Natural killer cell (primary cell): ENCODE measurements around the gene ANTXRL. TPM values are rescaled to one million over a fixed set of nuclear protein-coding genes. Genes with fewer than 3 reads are reported as not detected.
"Not testable (repeated sequence)": the region's sequence is repeated elsewhere in the genome, so short reads cannot be mapped to it uniquely, and the experiment has no call there.

Experiments
- ATAC-seq, 3 donors: fragments of 150-1000 bp in 2 of 3; fragments of 200-7000 bp in 1 of 3; cut with Tn5 transposase; 1 replicate in 1 of 3; 2 replicates in 2 of 3; pipeline ENCODE4 v1.10.0; 2021; ENCODE audit warnings: mild to moderate bottlenecking in 2 of 3, moderate library complexity in 2 of 3
- DNase-seq, 2 donors: peaks; one replicate each; pipeline versions ENCODE4 v3.0.0 to v3.0.0-alpha.2; 2013 to 2021; ENCODE audit warnings: mixed read lengths in 1 of 2
- H3K27ac ChIP-seq: one replicate; pipeline ENCODE4 v1.5.1; 2013; ENCODE audit warnings: mild to moderate bottlenecking, low read length
- H3K27me3 ChIP-seq: one replicate; pipeline ENCODE4 v1.6.1; 2013; ENCODE audit warnings: low read length; ENCODE audit not compliant: control insufficient read depth, insufficient read depth
- H3K36me3 ChIP-seq: one replicate; pipeline ENCODE4 v1.6.1; 2013; ENCODE audit warnings: low read length; ENCODE audit not compliant: control insufficient read depth, insufficient read depth
- H3K4me1 ChIP-seq: one replicate; pipeline ENCODE4 v1.6.1; 2013; ENCODE audit warnings: low read length; ENCODE audit not compliant: control insufficient read depth, insufficient read depth
- H3K4me3 ChIP-seq: one replicate; pipeline ENCODE4 v1.5.1; 2013; ENCODE audit warnings: low read length
- H3K9me3 ChIP-seq: one replicate; pipeline ENCODE4 v1.6.1; 2013; ENCODE audit warnings: low read length; ENCODE audit not compliant: control insufficient read depth, insufficient read depth
- H3K27ac Mint-ChIP-seq, 2 donors: one replicate each; pipeline ENCODE4 v1.8.0; 2022; ENCODE audit warnings: mild to moderate bottlenecking in 2 of 2, mixed read lengths in 2 of 2, moderate library complexity in 1 of 2
- H3K27me3 Mint-ChIP-seq, 2 donors: one replicate each; pipeline ENCODE4 v1.8.0; 2022; ENCODE audit warnings: low read depth in 2 of 2, mixed read lengths in 2 of 2
- H3K36me3 Mint-ChIP-seq: one replicate; pipeline ENCODE4 v1.8.0; 2022; ENCODE audit warnings: mixed read lengths
- H3K4me1 Mint-ChIP-seq, 2 donors: one replicate each; pipeline ENCODE4 v1.8.0; 2022; ENCODE audit warnings: mixed read lengths in 2 of 2
- H3K4me3 Mint-ChIP-seq: one replicate; pipeline ENCODE4 v1.8.0; 2022; ENCODE audit warnings: mild to moderate bottlenecking, moderate library complexity, mixed read lengths
- H3K9me3 Mint-ChIP-seq, 2 donors: one replicate each; pipeline ENCODE4 v1.8.0; 2022; ENCODE audit warnings: mixed read lengths in 2 of 2
- WGBS: methylation state at CpG from one replicate; pipeline ENCODE4 v1.1.7; 2013; ENCODE audit warnings: missing lambda C conversion rate; ENCODE audit not compliant: insufficient coverage; 5-methylcytosine and 5-hydroxymethylcytosine counted together
- intact Hi-C: fragments of 100-400 bp; cut with micrococcal nuclease; formaldehyde crosslinking; loops from one replicate; pipeline ENCODE4 v1.14.2; 2022
- total RNA-seq, 4 donors: library from RNA; stranded (reverse); fragments of 120-200 nt in 1 of 4; gene quantifications; one replicate each; pipeline versions ENCODE4 v1.2.3 to v1.2.4, GENCODE V29; 2013 to 2022

Gene ANTXRL
- total RNA-seq, 3 donors from 2014 or later (not counting 1 experiment from before 2014, with no cell fraction given) = not detected

DNA sequence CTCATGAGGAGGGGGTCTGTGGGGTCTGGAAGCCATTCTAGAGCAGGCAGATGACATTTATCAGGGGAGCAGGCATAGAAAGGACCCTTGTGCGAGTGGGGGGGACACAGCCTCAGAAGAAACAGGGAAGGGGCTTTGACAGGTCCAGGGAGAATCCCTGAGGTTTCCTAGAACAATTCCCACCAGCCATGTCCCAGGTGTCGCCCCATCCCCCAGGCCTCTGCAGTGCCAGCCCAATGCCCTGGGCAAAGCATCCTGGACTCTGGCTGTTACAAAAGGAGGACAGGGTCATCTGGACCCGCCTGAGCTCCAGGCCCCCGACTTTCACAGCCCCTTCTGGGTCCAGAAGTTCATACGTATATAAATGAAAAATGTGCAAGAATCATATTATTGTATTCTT, 80.4 kb downstream of the ANTXRL start:
- H3K9me3 Mint-ChIP-seq = not testable (repeated sequence)

DNA sequence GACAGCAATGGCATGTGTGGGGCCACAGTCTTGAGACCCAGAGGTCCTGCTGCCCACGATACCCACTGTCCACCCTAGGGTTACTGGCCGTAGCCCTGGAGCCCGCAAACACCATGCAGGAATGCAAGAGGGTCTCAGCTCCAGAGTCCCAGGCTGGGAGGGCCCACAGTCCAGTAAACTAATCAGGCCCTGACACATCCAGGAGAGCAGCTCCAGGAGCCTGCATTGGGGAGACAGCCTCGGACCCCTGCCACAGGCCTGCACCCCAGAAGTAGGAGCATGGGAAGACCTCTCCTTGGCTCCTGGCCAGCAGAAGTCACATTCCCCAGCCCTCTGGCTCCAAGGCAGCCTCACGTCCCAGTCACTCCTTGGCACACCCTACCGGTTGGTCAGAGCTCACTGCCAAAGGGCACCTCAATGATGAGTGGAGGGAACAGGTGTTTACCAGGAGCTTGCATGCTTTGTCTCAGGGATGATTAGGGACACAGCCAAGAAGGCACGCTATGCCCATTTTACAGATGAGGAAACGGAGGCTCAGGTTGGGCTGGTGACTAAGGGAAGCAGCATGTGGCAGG, 81.0 kb downstream of the ANTXRL start:
- H3K27ac ChIP-seq, H3K36me3 Mint-ChIP-seq, DNase-seq, H3K9me3 Mint-ChIP-seq, intact Hi-C loops, ATAC-seq, H3K4me3 Mint-ChIP-seq, H3K4me3 ChIP-seq, H3K4me1 Mint-ChIP-seq, H3K27me3 ChIP-seq, H3K9me3 ChIP-seq, H3K4me1 ChIP-seq, H3K36me3 ChIP-seq, H3K27me3 Mint-ChIP-seq, H3K27ac Mint-ChIP-seq: not testable (repeated sequence)
- WGBS = 86% methylated on average over 4 of the region's 8 CpGs

More for the DNA sequence above, 80.4 kb downstream of the ANTXRL start:
- ATAC-seq, DNase-seq, H3K36me3 Mint-ChIP-seq, H3K27ac ChIP-seq, H3K36me3 ChIP-seq, H3K27me3 ChIP-seq, H3K4me3 Mint-ChIP-seq, H3K4me3 ChIP-seq, H3K27ac Mint-ChIP-seq, H3K4me1 Mint-ChIP-seq, H3K4me1 ChIP-seq, intact Hi-C loops, H3K9me3 ChIP-seq, H3K27me3 Mint-ChIP-seq: not testable (repeated sequence)
- no CpG with 5 or more reads among the region's 5 CpGs for WGBS

DNA sequence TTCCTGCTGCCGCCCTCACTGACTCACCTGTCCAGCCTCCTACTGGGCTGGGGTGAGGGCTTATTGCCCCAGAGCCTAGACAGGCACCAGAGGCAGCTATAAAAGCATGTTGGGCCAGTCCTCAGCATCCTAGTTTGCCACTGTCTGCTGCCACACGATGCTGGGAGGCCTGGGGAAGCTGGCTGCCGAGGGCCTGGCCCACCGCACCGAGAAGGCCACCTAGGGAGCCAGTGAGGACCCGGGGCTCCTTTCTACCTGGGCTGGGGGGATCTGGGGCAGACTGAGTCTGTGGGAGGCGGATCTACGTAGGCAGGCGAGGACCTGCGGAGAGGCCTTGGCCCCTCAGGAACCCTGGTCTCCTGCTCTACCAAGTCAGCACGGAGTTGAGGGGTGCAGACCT, 82.2 kb downstream of the ANTXRL start:
- H3K4me1 ChIP-seq, H3K27me3 ChIP-seq, H3K36me3 Mint-ChIP-seq, H3K9me3 Mint-ChIP-seq, H3K27me3 Mint-ChIP-seq, H3K4me3 Mint-ChIP-seq, H3K4me3 ChIP-seq, H3K36me3 ChIP-seq, H3K9me3 ChIP-seq, intact Hi-C loops, DNase-seq, H3K4me1 Mint-ChIP-seq, H3K27ac ChIP-seq, ATAC-seq, H3K27ac Mint-ChIP-seq: not testable (repeated sequence)
- 90% methylated on average over 5 of the region's 11 CpGs for WGBS

DNA sequence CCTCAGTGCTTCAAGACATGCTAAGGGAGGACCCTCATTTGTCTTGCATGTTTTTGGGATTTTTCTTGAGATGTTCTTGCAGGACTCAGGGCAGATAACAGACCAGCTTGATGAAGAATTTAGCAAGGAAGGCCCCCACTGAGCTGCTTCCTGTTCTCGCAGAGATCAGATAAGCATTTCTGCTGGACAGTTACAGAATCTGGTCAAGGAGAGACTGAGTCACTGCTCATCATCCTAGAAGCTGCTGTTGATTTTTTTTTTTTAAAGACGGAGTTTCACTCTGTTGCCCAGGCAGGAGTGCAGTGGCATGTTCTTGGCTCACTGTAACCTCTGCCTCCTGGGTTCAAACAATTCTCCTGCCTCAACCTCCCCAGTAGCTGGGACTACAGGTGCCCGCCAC, 87.6 kb downstream of the ANTXRL start:
- H3K4me1 ChIP-seq, ATAC-seq, H3K9me3 Mint-ChIP-seq, H3K27me3 ChIP-seq, H3K4me1 Mint-ChIP-seq, H3K36me3 ChIP-seq, H3K27me3 Mint-ChIP-seq, H3K9me3 ChIP-seq, H3K4me3 Mint-ChIP-seq, H3K4me3 ChIP-seq, DNase-seq, H3K27ac Mint-ChIP-seq, intact Hi-C loops, H3K27ac ChIP-seq, H3K36me3 Mint-ChIP-seq: not testable (repeated sequence)
- WGBS = 79% methylated on average over 1 of the region's 3 CpGs

DNA sequence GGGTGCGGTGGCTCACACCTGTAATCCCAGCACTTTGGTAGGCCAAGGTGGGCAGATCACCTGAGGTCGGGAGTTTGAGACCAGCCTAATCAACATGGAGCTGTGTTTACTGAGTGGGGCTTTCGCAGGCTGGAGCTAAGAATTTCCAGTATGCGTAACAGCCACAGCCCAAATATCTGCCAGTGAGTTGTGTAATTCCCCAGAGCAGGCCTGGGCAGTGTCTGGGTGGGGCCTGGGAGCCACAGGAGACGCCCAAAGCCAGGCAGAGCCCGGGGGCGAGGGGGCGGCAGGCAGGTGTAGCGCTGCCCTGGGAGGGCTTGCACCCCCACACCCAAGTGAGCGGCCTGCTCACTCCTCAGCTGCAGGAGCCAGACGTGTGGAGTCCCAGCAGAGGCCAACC, 88.6 kb downstream of the ANTXRL start, which contains the start of gene ANXA8L1:
TSS of gene ANXA8L1 (plus strand) at position 371 of the 400 bp plus-strand sequence. CDS start 76 bp downstream, outside the sequence.
- H3K36me3 Mint-ChIP-seq, intact Hi-C loops, ATAC-seq, H3K4me3 Mint-ChIP-seq, H3K27me3 ChIP-seq, H3K4me3 ChIP-seq, H3K27ac Mint-ChIP-seq, H3K4me1 ChIP-seq, H3K27me3 Mint-ChIP-seq, H3K36me3 ChIP-seq, DNase-seq, H3K9me3 Mint-ChIP-seq, H3K9me3 ChIP-seq, H3K27ac ChIP-seq, H3K4me1 Mint-ChIP-seq: not testable (repeated sequence)
- 90% methylated on average over 4 of the region's 11 CpGs for WGBS

DNA sequence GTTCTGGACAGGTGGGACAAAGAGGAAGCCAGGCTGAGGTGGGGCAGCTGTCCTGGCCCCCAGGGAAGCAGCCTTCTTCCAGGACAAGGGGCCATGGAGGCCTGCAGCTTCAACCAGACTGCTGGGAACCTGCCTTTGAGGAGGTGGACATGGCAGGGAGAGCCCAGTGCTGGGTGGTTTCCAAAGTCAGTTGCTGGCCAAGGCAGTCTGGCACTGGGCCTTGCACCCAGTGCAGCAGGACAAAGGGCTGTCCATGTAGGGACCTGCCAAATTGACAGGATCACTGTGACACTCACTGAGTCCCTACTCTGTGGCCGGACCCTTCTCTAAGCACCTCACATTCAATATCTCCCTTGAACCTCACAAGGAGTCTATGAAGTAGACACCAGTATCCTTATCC, 90.2 kb downstream of the ANTXRL start:
- H3K4me1 Mint-ChIP-seq, H3K27ac Mint-ChIP-seq, ATAC-seq, H3K27me3 Mint-ChIP-seq, H3K4me3 ChIP-seq, DNase-seq, H3K9me3 Mint-ChIP-seq, H3K27ac ChIP-seq, H3K4me1 ChIP-seq, H3K9me3 ChIP-seq, H3K36me3 ChIP-seq, intact Hi-C loops, H3K4me3 Mint-ChIP-seq, H3K27me3 ChIP-seq, H3K36me3 Mint-ChIP-seq: not testable (repeated sequence)
- no CpG with 5 or more reads among the region's 1 CpG for WGBS

DNA sequence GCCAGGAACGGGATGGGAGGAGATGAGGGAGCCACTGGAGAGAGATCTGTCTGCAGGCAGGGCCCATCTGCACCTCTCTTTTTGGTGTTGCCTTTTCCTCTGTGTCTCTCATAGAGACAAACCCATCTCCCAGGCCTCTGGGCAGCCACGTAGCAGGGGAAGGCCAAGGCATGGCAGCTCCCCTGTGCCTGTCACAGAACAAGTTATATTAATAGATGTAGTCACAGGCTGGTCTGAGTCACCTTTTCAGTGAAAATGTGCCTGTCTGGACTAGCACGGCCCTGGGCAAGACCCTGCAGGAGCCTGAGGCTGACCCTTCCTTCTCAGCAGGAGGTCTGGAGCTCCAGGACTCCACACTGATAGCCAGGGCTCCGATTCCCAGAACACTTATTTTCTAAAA, 90.9 kb downstream of the ANTXRL start:
- H3K9me3 ChIP-seq, intact Hi-C loops, H3K4me1 ChIP-seq, H3K27me3 ChIP-seq, DNase-seq, H3K4me1 Mint-ChIP-seq, ATAC-seq, H3K27ac Mint-ChIP-seq, H3K9me3 Mint-ChIP-seq, H3K4me3 Mint-ChIP-seq, H3K36me3 Mint-ChIP-seq, H3K27ac ChIP-seq, H3K27me3 Mint-ChIP-seq, H3K36me3 ChIP-seq, H3K4me3 ChIP-seq: not testable (repeated sequence)
- WGBS = no CpG with 5 or more reads among the region's 4 CpGs

DNA sequence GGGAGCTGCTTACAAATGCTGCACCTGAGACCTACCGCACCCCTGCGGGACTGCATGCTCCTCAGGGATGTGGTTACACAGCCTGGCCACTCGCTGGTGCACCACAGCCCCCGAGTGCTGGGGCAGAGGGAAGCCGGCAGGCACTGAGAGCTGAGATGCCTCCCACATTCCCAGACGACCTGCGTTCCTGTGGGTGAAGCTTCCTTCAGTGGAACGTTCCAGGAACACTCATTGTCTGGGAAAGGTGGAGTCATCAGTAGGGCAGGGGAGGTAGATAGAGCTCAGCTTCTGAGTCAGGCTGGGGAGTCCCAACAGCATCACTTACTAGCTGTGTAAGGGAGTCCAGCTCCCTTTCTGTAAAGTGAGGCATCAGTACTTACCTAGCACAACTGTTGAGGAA, 91.3 kb downstream of the ANTXRL start:
- H3K27ac ChIP-seq, H3K4me1 Mint-ChIP-seq, H3K36me3 ChIP-seq, H3K27ac Mint-ChIP-seq, H3K9me3 ChIP-seq, DNase-seq, H3K27me3 ChIP-seq, ATAC-seq, H3K36me3 Mint-ChIP-seq, intact Hi-C loops, H3K9me3 Mint-ChIP-seq, H3K4me3 Mint-ChIP-seq, H3K27me3 Mint-ChIP-seq, H3K4me1 ChIP-seq, H3K4me3 ChIP-seq: not testable (repeated sequence)
- WGBS = no CpG with 5 or more reads among the region's 8 CpGs
